Activated naive CD4-positive, alpha-beta T cell treated with Interleukin-2 at 50 U/mL for 16 hours (primary cell): ENCODE results near the gene SCD5.

ENCODE experiments used
- DNase-seq: peaks from one replicate; pipeline ENCODE4 v3.0.0-alpha.2; 2020

The SCD5 gene

GRCh38 chr4:82758701-82759685 is 39.6 kb downstream of the SCD5 start:
- no peak for DNase-seq

DNA sequence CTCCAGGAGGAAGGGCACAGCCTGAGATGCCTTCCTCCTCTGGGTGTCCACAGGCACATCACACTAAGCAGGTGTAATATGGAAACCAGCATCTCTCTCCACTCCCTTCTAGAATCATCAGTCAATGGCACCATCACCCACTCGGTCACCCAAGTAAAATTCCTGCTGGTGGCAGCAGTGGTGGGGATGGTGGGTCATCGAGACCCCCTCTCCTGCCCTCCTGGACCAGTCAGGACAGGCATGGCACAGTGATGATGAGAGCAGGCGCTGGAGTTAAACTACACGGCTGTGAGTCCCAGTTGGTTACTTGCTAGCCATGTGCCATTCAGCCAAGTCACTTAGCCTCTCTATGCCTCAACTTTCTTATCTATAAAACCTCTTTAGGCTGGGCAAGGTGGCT is 42.5 kb downstream of the SCD5 start:
- no peak for DNase-seq

DNA sequence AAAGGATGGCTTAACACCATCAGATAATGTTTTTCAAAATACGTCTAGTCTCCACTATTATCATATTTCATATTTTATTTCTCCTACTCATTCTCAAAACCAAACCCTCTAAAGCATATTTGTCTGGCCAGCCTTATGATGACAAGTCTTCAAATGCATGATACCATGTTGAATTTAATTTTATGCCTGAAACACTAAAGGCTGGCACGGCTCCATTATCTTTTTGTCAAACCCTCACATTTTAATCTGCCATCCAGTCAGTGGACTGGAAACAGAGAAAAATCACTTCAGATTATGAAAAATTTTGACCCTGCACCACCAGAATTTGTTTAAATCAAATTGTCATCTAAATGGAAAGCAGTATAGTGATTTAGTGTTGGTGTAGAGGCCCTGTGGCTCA is 42.9 kb downstream of the SCD5 start:
- no peak for DNase-seq

- DNase-seq = no peak
Observed at GRCh38 chr4:82754513-82755165, 44.0 kb downstream of the SCD5 start.

DNA sequence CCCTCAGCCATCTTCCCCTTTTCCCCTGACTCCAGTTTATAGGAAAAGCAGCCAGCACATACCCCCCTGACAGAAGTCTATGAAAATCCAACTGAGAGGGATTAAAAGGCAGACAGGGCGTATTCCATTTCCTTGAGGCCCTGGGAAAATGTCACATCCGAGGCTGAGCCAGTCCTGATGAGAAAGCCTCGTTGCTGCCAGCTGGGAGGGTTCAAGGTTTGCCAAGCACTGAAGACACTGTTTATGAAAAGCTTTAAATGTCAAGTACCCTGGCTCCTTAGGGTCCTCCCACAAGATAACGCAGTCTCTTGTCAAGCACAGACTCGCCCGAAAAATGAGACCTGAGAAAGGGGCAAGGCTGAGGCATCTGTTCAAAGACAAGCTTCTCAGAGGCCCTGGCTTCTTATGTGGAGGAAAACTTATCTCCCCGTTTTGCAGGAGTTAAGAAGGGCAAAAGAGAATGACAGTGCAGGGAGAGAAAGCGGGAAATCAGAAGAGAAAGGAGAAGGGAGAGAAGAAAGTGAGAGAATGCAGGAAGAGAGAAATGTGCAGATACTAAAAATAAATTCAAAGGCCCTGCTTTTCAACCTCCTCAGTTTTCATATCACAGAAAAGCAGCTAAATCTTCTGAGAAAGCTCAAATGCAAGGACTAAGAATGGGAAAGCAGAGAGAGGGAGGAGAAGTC is 44.7 kb downstream of the SCD5 start:
- no peak for DNase-seq

DNA sequence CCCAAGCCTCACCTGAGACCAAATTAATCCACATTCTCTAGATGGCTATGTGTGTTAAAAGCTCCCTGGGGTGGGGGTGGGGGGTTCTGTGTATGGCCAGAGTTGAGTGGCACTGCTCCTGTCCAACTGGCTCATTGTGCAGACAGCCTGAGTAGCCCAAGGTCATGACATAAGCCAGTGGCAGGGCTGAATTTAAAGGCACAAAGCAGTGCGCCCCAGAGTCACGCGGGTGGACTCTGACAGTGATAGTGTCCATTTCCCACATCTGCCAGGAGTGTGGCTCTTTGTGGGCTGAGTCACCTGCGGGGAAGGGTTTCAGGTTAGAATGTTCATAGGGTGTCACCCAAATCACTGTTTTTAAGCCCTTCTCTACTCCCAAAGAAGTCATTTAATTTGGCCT is 45.4 kb downstream of the SCD5 start:
- DNase-seq = no peak

GRCh38 chr4:82748810-82749470 is 49.7 kb downstream of the SCD5 start:
- no peak for DNase-seq

DNA sequence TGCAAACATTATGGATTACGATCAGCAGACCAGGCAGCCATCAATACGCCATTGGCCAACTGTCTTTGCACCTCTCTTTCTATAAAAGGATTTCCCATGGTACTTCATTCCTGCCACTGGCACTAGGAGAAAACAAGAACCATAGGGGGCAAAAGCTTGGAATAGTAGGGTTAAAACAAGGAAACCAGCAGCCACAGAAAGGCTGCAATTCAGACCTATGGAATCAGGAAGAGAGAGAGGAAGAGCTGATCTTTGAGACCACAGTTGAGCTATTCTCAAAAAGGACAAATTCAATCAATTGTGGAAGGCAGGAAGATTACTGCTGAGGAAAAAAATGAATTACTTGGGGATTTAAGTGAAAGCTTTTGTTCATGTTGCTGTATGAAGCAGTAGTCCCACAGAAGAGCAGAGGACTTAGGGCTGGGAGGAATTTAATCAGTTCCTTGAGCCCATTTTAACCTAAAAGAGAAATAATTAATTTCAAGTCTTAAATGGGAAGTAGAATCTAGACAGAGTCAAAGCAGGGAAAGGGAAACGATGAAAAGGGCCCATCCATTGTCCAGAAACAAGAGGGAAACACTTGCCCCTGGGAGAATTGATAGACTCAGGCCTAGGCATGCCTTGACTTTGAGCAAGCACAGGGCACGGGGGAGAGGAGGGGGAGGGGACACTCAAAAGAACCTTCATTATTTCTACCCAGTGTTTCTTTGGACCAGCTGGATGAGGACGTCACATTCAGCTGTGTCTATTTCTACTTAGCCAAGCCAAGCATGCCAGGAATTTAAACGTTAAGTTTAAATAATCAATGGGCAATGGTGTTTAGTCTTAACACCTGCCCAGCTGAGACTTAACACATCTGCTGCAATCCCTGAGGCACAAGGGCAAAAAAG is 50.7 kb downstream of the SCD5 start:
- DNase-seq = no peak

- no peak for DNase-seq
Observed at GRCh38 chr4:82746705-82747574, 51.7 kb downstream of the SCD5 start.

GRCh38 chr4:82745173-82745842 is 53.3 kb downstream of the SCD5 start:
- no peak for DNase-seq

GRCh38 chr4:82744284-82744968 is 54.2 kb downstream of the SCD5 start:
- no peak for DNase-seq

DNA sequence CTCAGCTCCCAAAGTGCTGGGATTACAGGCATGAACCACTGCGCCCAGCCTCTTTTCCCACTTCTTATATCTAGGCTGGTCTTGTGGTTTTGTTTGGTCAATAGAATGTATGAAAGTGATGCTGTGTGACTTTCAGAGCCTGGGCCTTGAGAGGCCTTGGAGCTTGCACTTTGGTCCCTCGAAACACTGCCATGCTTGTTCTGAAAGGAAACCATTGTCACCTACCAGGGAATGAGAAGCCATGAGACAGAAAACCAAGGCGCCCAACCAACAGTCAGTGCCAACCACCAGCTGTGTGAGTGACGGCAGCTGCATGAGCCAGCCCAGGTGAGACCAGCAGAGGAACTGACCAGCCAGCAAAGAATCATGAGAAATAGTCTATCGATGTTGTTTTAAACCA is 57.4 kb downstream of the SCD5 start:
- no peak for DNase-seq

GRCh38 chr4:82739287-82740190 is 59.1 kb downstream of the SCD5 start:
- peak; percentile 43 for DNase-seq

DNA sequence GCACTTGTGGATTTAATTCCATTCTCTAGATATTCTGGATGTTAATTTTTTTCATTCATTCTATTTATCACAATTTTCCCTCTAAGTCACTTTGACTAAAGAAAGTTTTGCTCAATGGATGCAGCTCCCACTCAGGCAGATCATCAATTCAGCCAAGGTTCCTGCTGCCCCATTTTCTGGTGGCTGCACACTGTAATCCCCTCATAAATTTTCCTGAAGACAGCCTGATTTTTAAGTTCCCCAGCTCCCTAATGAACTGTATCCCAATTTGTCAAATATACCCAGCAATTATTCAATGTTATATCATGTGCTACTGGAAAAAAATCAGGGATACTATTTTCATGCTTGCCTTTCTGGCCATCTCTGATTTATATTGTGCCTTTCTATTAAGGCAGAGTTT is 61.2 kb downstream of the SCD5 start:
- DNase-seq = no peak

- DNase-seq = no peak
Observed at GRCh38 chr4:82733636-82734035, 65.0 kb downstream of the SCD5 start.

DNA sequence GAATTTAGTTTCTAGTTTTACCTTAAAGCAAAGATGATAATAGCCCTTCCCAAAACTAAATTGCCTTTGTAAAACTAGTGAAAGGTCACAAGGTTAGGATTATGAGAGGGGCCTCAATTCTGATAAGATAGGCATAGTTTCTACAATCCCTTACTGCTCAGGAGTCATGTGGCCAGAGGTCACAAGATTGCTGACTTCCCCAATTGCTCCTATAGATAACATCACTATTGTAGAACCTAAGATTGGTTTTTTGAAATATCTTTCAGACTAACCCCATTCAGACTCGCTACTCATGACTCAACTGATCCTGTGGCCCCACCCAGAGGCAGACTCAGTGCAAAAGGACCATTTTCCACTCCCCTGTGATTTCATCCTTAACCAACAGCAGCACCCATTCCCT is 70.3 kb downstream of the SCD5 start:
- no peak for DNase-seq

- no peak for DNase-seq
Observed at GRCh38 chr4:82726596-82726995, 72.0 kb downstream of the SCD5 start.

- DNase-seq = peak; percentile 5
Observed at GRCh38 chr4:82721819-82722423, 76.7 kb downstream of the SCD5 start.
